Activated naive CD8-positive, alpha-beta T cell treated with anti-CD3 and anti-CD28 coated beads for 36 hours (primary cell): ENCODE results near the gene RAB7B. TPM values are rescaled to one million over a fixed set of nuclear protein-coding genes. Genes with fewer than 3 reads are reported as not detected.
A peak's percentile ranks its signal among the peaks of the same experiment; 100 is the strongest.
"Not testable (repeated sequence)": the region's sequence is repeated elsewhere in the genome, so short reads cannot be mapped to it uniquely, and the experiment has no call there.

Experiments
- DNase-seq: peaks from one replicate; pipeline ENCODE4 v3.0.0; 2021
- H3K27ac Mint-ChIP-seq: one replicate; pipeline ENCODE4 v1.8.0; 2022; ENCODE audit warnings: mild to moderate bottlenecking, moderate library complexity, mixed read lengths
- H3K27me3 Mint-ChIP-seq: one replicate; pipeline ENCODE4 v1.8.0; 2022; ENCODE audit warnings: mild to moderate bottlenecking, mixed read lengths
- H3K36me3 Mint-ChIP-seq: one replicate; pipeline ENCODE4 v1.8.0; 2021; ENCODE audit warnings: mild to moderate bottlenecking, mixed read lengths
- H3K4me1 Mint-ChIP-seq: one replicate; pipeline ENCODE4 v1.8.0; 2021; ENCODE audit warnings: mixed read lengths
- H3K4me3 Mint-ChIP-seq: one replicate; pipeline ENCODE4 v1.8.0; 2022; ENCODE audit warnings: mild to moderate bottlenecking, moderate library complexity, mixed read lengths
- H3K9me3 Mint-ChIP-seq: one replicate; pipeline ENCODE4 v1.8.0; 2022; ENCODE audit warnings: mixed read lengths
- total RNA-seq, 2 experiments: library from RNA; stranded (reverse); gene quantifications; one replicate each; pipeline ENCODE4 v1.2.3, GENCODE V29; 2021

RAB7B gene
- total RNA-seq, 2 experiments from 2014 or later = not detected

DNA sequence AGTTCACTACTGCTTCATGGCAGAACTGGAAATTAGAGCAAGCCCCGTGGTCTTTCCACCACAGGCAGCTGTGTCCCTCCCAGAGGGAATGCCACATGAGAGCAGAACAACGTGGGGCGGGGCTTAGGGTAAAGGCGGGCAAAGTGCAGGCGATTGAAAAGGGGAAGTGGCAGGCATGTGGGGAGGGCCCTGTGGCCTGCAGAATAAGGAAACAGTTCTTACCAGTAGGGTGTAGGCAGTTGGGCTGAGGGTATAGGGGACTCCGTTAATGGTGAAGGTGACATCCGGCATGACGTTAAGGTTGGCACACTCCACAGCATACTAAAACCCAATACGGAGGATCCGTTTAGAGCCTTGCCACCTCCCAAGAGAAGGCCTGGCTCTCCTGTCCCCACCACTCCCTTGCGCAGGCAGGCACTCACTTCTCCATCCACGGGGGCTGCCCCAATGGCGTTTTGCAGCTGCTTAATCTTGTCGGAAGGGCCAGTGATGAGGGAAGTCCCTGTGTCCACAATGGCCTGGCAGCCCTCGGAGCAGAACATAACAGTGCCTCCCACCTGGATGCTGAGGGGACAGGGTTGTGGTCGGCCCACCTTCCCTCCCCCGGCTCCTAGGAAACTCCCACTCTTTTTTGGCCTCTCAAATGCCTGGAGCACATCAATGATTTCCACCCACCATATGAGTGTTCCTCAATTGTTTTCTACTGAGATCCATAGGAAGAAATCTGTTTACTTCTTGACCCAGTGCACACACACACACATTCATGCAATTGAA is 9.1 kb upstream of the RAB7B start:
- H3K27me3 Mint-ChIP-seq = no peaks in the 10 kb centered on the region
- peak; percentile 43 for DNase-seq
- peaks cover 32% of the 10 kb centered on the region for H3K4me1 Mint-ChIP-seq
- H3K27ac Mint-ChIP-seq = peak overlapping the region; percentile 63
- no peaks in the 10 kb centered on the region for H3K36me3 Mint-ChIP-seq
- no peak overlapping the region for H3K4me3 Mint-ChIP-seq
- H3K9me3 Mint-ChIP-seq = no peaks in the 10 kb centered on the region

DNA sequence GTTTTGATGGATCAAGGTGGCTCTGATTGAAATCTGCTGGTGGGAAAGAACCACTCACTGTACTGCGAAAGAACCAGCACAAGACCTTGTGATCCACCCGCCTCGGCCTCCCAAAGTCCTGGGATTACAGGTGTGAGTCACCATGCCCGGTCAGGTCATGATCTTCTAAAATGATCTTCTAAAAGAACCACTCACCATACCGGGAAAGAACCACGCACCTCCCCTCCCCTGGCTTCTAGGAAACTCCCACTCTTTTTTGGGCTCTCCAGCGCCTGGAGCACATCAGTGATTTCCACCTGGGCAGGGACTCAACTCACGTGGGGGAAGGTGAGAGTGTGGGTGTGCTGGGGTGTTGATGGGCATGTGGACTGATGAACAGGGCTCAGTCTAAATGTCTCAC is 7.9 kb upstream of the RAB7B start:
- H3K27me3 Mint-ChIP-seq = peaks cover 4% of the 10 kb centered on the region
- peak; percentile 35 for DNase-seq
- H3K9me3 Mint-ChIP-seq = no peaks in the 10 kb centered on the region
- H3K36me3 Mint-ChIP-seq = no peaks in the 10 kb centered on the region
- H3K4me3 Mint-ChIP-seq = no peak overlapping the region
- peaks cover 32% of the 10 kb centered on the region for H3K4me1 Mint-ChIP-seq
- no peak overlapping the region for H3K27ac Mint-ChIP-seq

GRCh38 chr1:206010060-206010459 is 6.9 kb upstream of the RAB7B start:
- no peak overlapping the region for H3K27ac Mint-ChIP-seq
- H3K27me3 Mint-ChIP-seq = peaks cover 5% of the 10 kb centered on the region
- H3K36me3 Mint-ChIP-seq = no peaks in the 10 kb centered on the region
- peaks cover 32% of the 10 kb centered on the region for H3K4me1 Mint-ChIP-seq
- H3K9me3 Mint-ChIP-seq = no peaks in the 10 kb centered on the region
- no peak for DNase-seq
- H3K4me3 Mint-ChIP-seq = no peak overlapping the region

DNA sequence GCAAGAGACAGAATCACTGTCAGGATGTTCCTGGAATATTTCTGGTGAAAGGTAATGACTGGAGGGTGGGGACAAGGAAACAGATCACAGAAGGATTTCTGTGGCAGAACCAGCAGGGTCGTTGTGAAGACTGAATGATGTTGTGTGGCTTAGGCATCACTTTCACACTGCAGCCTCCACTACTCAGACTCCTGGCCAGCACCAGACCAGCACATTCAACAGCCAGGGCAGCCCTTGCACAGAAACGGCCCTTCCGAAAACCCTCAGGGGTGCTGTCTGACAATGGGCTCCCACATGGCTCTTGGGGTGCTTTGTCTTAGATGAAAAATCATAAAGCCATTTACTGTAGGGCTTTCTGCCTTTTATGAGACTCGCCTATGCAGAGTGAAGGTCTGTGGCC is 3.8 kb upstream of the RAB7B start:
- H3K36me3 Mint-ChIP-seq = no peaks in the 10 kb centered on the region
- H3K4me3 Mint-ChIP-seq = no peak overlapping the region
- no peak for DNase-seq
- H3K27me3 Mint-ChIP-seq = peaks cover 5% of the 10 kb centered on the region
- no peaks in the 10 kb centered on the region for H3K9me3 Mint-ChIP-seq
- H3K4me1 Mint-ChIP-seq = peaks cover 17% of the 10 kb centered on the region
- no peak overlapping the region for H3K27ac Mint-ChIP-seq

DNA sequence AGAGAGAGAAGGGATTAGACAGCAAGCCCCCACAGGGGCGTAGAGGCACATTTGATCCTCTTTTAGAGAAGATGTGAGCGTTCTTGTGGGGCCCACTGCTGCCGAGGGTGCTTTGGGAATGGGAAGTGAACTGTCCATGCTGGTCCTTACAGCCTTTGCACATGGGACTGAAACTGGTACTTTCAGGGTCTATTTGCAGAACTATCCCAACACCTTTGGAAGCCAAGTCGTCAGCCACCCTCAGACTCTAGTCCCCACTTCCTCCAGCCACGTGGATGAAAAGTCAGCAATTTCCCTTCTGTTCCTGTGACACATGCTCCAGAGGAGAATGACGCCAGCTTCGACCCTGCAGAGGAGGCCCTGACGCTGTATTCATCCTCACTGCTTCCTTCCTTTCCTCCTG is 2.6 kb upstream of the RAB7B start:
- no peaks in the 10 kb centered on the region for H3K9me3 Mint-ChIP-seq
- no peak overlapping the region for H3K27ac Mint-ChIP-seq
- peaks cover 5% of the 10 kb centered on the region for H3K27me3 Mint-ChIP-seq
- H3K36me3 Mint-ChIP-seq = no peaks in the 10 kb centered on the region
- H3K4me3 Mint-ChIP-seq = no peak overlapping the region
- no peak for DNase-seq
- peaks cover 16% of the 10 kb centered on the region for H3K4me1 Mint-ChIP-seq

DNA sequence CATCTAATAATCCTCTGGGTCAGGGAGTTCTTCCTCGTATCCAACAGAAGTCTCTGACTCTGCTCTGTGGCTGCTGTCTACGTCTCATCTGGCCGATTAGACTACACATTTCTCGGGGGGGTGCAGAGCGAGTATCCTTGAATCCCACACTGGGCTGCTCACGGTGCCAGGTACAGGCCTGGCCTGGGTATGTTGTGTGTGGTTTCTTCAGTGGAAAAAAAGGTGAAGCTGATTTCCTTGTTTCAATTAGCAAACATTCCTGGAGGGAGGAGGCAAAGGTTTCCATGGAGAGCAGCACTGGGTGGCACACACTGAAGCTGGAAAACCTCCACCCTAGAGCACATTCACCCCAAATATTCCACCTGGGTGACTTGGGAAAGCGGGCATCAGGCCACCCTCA is 2.0 kb upstream of the RAB7B start:
- Mint-ChIP-seq H3K27me3 (peaks cover 5% of the 10 kb centered on the region), H3K4me3 (no peak overlapping the region), H3K9me3 (no peaks in the 10 kb centered on the region), H3K4me1 (peaks cover 15% of the 10 kb centered on the region), H3K36me3 (no peaks in the 10 kb centered on the region), H3K27ac (no peak overlapping the region)
- no peak for DNase-seq

- H3K9me3 Mint-ChIP-seq = no peaks in the 10 kb centered on the region
- peaks cover 5% of the 10 kb centered on the region for H3K27me3 Mint-ChIP-seq
- no peak overlapping the region for H3K4me3 Mint-ChIP-seq
- H3K4me1 Mint-ChIP-seq = peaks cover 15% of the 10 kb centered on the region
- no peak overlapping the region for H3K27ac Mint-ChIP-seq
- no peak for DNase-seq
- H3K36me3 Mint-ChIP-seq = no peaks in the 10 kb centered on the region
Observed at GRCh38 chr1:206004826-206005225, 1.6 kb upstream of the RAB7B start.

- Mint-ChIP-seq H3K4me3 (no peak overlapping the region), H3K27ac (no peak overlapping the region), H3K27me3 (peaks cover 5% of the 10 kb centered on the region), H3K9me3 (no peaks in the 10 kb centered on the region), H3K36me3 (no peaks in the 10 kb centered on the region), H3K4me1 (peaks cover 15% of the 10 kb centered on the region)
- no peak for DNase-seq
Observed at GRCh38 chr1:206003854-206004800, 932 bp upstream of the RAB7B start.

GRCh38 chr1:206002160-206002559 is 1.0 kb downstream of the RAB7B start:
- Mint-ChIP-seq H3K27me3 (peaks cover 5% of the 10 kb centered on the region), H3K4me3 (no peak overlapping the region), H3K4me1 (peaks cover 15% of the 10 kb centered on the region), H3K27ac (no peak overlapping the region), H3K36me3 (no peaks in the 10 kb centered on the region), H3K9me3 (no peaks in the 10 kb centered on the region)
- no peak for DNase-seq

- H3K36me3 Mint-ChIP-seq = no peaks in the 10 kb centered on the region
- peaks cover 15% of the 10 kb centered on the region for H3K4me1 Mint-ChIP-seq
Observed at GRCh38 chr1:206001476-206001888, 1.7 kb downstream of the RAB7B start.

DNA sequence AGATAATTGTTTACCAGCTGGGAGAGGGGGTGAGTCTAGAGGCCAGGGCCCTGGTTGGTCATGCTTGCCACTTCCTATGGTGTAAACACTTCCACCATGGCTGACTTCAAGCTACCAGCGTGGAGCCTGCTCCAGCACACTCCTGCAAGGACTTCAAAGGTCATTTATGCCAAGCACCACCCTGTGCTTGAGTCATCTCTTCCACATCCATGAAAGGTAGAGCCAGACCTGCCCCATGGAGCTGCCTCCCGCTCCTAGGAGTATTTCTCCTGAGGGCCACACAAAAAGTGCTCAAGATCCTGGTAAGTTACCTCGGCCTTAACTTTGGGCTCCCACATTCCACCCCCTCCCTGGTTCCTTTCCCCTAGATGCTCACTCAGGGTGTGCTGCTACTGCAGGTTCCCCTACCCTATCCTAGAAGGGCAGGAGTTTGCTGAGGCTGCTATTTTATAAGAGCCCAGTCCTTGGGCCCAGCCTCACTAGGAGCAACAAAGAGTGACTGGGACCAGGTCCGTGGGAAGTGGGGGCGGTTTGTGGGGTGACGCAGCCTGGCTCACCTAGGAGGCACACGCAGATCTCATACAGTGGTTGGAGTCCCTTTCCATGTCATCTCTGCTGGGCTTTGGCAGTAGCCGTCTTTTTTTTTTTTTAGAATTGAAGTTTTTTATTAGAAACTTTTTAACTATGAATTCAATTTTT is 2.4 kb downstream of the RAB7B start:
- peaks cover 15% of the 10 kb centered on the region for H3K4me1 Mint-ChIP-seq
- peak; percentile 14 for DNase-seq

More at GRCh38 chr1:206001476-206001888, 1.7 kb downstream of the RAB7B start:
- Mint-ChIP-seq H3K27me3 (peaks cover 5% of the 10 kb centered on the region), H3K9me3 (no peaks in the 10 kb centered on the region), H3K4me3 (no peak overlapping the region), H3K27ac (no peak overlapping the region)
- peak; percentile 41 for DNase-seq

DNA sequence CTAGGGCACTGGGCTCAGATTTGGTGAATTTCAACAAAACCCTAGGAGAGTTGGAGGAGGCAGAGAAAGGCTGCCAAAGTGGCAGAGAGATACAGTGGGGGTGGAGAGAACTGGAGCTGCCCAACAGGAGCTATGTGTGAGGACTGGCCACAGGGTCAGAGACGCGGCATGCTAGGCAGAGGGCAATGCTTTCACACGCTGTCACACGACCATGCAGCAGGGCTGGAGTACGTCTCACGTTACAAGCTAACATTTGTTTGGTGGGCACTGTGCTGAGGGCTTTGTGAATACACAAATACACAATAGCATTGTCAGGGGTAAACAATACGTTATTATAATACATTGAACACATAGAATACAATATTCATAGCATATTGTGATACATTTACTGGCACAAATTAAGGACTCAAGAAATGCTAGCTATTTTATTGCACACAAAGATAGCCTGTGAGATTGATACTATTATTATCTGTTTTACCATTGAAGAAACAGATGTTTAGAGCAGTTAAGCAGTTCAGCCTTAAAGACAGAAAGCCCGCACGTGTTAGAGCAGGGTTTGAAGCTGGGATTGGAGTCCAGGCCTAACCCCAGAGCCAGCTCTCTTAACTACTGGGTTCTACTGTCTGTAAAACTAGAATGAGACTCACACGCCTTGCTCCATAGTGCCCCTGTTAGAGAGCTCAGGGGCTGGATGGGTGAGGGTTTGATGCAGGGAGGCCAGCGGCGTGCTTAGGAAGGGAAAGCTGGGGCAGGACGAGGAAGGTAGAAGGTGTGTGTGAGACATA is 4.5 kb downstream of the RAB7B start:
- H3K36me3 Mint-ChIP-seq = no peaks in the 10 kb centered on the region
- no peak overlapping the region for H3K4me3 Mint-ChIP-seq
- peaks cover 12% of the 10 kb centered on the region for H3K4me1 Mint-ChIP-seq
- no peaks in the 10 kb centered on the region for H3K9me3 Mint-ChIP-seq
- no peak for DNase-seq
- H3K27ac Mint-ChIP-seq = no peak overlapping the region
- H3K27me3 Mint-ChIP-seq = no peaks in the 10 kb centered on the region

More for the DNA sequence above, 2.4 kb downstream of the RAB7B start:
- Mint-ChIP-seq H3K27me3 (no peaks in the 10 kb centered on the region), H3K4me3 (no peak overlapping the region), H3K27ac (no peak overlapping the region), H3K9me3 (no peaks in the 10 kb centered on the region), H3K36me3 (no peaks in the 10 kb centered on the region)

- not testable (repeated sequence) for H3K27ac Mint-ChIP-seq, H3K27me3 Mint-ChIP-seq, H3K36me3 Mint-ChIP-seq, H3K9me3 Mint-ChIP-seq, H3K4me3 Mint-ChIP-seq, DNase-seq, H3K4me1 Mint-ChIP-seq
Observed at GRCh38 chr1:205996641-205997040, 6.6 kb downstream of the RAB7B start.

GRCh38 chr1:205994346-205994745 is 8.8 kb downstream of the RAB7B start:
- DNase-seq = no peak
- Mint-ChIP-seq H3K4me3 (no peak overlapping the region), H3K9me3 (no peaks in the 10 kb centered on the region), H3K4me1 (no peaks in the 10 kb centered on the region), H3K27me3 (peaks cover 3% of the 10 kb centered on the region), H3K36me3 (no peaks in the 10 kb centered on the region), H3K27ac (no peak overlapping the region)
